Fibroblast of mammary gland (primary cell): ENCODE data around the gene POLR2L.

Experiments
- DNase-seq: peaks from one replicate; pipeline ENCODE4 v3.0.0-alpha.2; 2010; ENCODE audit warnings: low read depth
- H3K4me3 ChIP-seq: 2 replicates; pipeline ENCODE4 v1.5.1; 2011; ENCODE audit warnings: low read depth, mild to moderate bottlenecking, low read length, moderate library complexity; ENCODE audit not compliant: control insufficient read depth
- TF ChIP-seq, protein P1 (sequence below): conservative IDR thresholded peaks from 2 replicates; pipeline ENCODE4 v1.5.1; 2011; ENCODE audit warnings: low read depth, low read length, inconsistent platforms; ENCODE audit not compliant: control insufficient read depth, insufficient read depth

The POLR2L gene

DNA sequence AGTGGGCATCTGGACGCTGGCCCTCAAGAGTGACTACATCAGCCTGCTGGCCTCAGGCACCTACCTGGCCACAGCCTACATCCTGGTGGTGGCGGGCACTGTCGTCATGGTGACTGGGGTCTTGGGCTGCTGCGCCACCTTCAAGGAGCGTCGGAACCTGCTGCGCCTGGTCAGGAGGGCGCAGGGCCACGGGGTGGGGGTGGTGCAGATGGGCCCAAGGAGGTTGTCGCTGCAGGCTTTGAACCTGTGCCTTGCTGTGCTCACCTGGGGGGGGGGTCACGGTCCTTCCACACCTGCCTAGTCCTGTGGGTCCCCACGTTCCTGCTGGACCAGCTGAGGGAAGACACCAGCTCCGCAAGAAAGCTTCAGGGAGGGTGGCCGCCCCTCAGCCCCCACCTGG is 6.1 kb downstream of the POLR2L start:
- no peak for DNase-seq
- no peak overlapping the region for H3K4me3 ChIP-seq
- TF ChIP-seq, protein P1, sequence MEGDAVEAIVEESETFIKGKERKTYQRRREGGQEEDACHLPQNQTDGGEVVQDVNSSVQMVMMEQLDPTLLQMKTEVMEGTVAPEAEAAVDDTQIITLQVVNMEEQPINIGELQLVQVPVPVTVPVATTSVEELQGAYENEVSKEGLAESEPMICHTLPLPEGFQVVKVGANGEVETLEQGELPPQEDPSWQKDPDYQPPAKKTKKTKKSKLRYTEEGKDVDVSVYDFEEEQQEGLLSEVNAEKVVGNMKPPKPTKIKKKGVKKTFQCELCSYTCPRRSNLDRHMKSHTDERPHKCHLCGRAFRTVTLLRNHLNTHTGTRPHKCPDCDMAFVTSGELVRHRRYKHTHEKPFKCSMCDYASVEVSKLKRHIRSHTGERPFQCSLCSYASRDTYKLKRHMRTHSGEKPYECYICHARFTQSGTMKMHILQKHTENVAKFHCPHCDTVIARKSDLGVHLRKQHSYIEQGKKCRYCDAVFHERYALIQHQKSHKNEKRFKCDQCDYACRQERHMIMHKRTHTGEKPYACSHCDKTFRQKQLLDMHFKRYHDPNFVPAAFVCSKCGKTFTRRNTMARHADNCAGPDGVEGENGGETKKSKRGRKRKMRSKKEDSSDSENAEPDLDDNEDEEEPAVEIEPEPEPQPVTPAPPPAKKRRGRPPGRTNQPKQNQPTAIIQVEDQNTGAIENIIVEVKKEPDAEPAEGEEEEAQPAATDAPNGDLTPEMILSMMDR: no peak

DNA sequence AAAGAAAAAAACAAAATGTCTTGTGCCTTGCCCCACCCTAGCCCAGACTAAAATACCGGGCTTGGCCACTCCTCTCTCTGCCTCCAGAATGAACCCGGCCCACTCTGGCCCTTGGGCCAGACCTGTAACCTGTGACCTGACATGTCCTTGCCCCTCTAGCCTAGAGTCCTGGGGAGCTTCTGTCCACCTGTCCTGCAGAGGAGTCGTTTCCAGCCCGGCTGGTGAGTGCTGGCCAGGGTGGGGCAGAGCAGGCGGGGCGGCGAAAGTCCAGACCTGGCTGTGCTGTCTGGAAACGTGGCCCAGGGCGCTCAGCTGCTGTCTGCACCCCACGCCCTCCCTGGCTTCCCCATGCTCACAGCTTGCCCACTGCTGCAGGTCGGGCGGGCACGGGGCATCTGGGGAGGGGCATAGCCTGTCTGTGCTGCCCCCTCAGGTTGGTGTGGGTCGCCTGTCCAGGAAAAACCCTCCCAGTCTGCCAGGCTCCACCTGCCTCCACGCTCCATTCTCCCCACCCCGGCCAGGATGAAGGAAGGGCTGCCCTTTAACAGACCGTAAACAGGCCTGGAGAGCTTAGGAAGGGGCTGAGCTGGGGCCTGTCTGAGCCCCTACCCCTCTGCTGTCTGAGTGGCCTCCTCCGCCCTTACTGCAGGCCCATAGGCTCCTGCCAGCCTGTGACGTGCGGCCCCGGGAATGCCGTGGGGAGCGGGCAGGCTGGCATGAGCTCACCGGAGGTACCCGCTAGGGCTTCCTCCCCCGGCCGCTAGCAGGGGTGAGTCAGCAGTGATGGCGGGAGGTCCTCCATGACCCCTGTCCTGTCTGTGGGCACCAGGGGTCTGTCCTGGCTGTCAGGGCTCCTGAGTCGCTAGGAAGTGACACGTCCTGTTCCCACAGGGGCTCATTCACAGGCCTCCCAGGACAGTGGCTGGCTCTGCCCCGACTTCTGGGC is 7.7 kb downstream of the POLR2L start:
- TF ChIP-seq, protein P1: no peak
- peak; percentile 62 for DNase-seq
- H3K4me3 ChIP-seq: peak overlapping the region; percentile 37

GRCh38 chr11:833849-834311 is 8.4 kb downstream of the POLR2L start:
- no peak for DNase-seq
- H3K4me3 ChIP-seq: peak overlapping the region; percentile 51
- TF ChIP-seq, protein P1: no peak

DNA sequence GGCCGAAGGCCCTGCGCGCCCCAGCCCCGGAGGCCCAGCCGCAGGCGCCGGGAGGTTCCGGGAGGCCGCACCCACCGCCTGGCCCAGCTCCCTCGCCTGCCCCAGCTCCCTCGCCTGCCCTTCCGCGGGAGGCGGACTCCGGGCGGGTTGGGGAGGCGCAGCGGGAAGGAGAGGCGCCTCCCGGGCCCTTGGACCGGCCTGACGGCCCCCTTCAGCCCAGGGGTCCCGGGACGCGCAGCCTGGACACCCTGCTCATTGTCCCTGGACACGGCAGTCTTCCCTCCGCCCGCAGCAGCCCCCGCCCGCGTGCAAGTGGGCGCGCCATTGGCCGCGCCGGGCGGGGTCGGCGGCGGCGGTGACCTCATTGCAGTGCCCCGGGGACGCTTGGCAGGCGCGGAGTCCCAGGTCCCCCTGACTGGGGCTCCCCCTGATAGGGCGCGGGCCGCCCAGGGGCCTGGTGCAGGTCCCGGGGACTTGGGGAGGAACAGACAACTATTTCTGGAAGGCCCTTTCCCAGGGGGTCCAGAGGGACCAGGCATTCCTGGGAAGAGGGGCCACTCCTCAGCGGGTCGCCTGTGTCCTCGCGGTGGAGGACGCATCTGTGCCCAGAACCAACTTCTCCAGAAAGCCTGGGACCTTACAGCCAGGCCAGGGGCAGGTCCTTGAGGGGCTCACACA is 9.1 kb downstream of the POLR2L start:
- no peak for DNase-seq
- TF ChIP-seq, protein P1: no peak
- H3K4me3 ChIP-seq: peak overlapping the region; percentile 51

- no peak for DNase-seq
- H3K4me3 ChIP-seq: peak within 1 kb of the TSS; percentile 51
- TF ChIP-seq, protein P1: no peak
Measured at GRCh38 chr11:832529-833113, 9.7 kb downstream of the POLR2L start, which contains the start of gene CD151. Gene CD151 (plus strand): TSS chr11:832952. CDS start chr11:836070, 3,118 bp downstream.

DNA sequence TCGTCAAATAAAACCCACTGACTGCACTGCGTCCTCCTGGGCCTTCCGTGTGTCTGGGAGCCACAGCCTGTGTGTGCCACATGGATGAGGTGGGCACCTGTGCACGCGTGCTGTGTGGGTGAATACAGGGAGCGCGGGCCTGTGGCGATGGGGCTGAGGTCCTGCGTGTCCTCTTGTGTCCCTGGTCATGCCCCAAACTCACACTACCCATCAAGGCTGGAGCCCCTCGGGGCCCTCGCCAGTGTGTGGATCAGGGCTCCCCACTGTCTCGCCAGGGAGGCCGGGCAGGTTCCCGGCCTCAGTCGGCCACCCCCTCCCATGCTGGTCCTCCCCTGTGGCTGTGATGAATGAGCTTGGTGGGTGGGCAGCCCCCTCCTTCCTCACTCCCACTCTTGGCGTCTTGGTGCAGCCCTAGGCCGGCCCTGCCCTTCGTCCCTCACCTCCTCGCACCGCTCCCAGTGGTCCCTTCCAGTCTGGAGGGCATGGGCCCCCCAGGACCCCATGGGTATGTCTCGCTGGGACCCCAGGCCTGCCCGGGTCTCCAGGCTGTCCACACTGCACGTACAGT is 10.3 kb downstream of the POLR2L start:
- TF ChIP-seq, protein P1: no peak
- no peak for DNase-seq
- H3K4me3 ChIP-seq: peak overlapping the region; percentile 37
